Epidermal melanocyte (primary cell): Measurements from ENCODE around the gene LYSMD2.
A peak's percentile ranks its signal among the peaks of the same experiment; 100 is the strongest.

Experiments
- DNase-seq: peaks from one replicate; pipeline ENCODE4 v3.0.0; 2011; ENCODE audit warnings: low spot score; ENCODE audit not compliant: insufficient read length

Gene LYSMD2

GRCh38 chr15:51752888-51753287 lies 15.4 kb upstream of the LYSMD2 start:
- no peak for DNase-seq

GRCh38 chr15:51751697-51752683 lies 14.5 kb upstream of the LYSMD2 start:
- no peak for DNase-seq

GRCh38 chr15:51750792-51751696 lies 13.6 kb upstream of the LYSMD2 start, which contains the start of gene TMOD2:
TSS of gene TMOD2 (plus strand) at chr15:51751597. CDS start at chr15:51766442, 14,845 bp downstream.
- no peak for DNase-seq

- no peak for DNase-seq
Measured at GRCh38 chr15:51750186-51750585, 12.7 kb upstream of the LYSMD2 start.

GRCh38 chr15:51749307-51749706 lies 11.9 kb upstream of the LYSMD2 start:
- DNase-seq: no peak

GRCh38 chr15:51739061-51739712 lies 1.7 kb upstream of the LYSMD2 start:
- DNase-seq: no peak

GRCh38 chr15:51738553-51738952 lies 1.1 kb upstream of the LYSMD2 start:
- DNase-seq: no peak

- DNase-seq: no peak
Measured at GRCh38 chr15:51736751-51737521, 519 bp downstream of the LYSMD2 start.

GRCh38 chr15:51736069-51736468 lies 1.4 kb downstream of the LYSMD2 start:
- DNase-seq: no peak

- DNase-seq: no peak
Measured at GRCh38 chr15:51735228-51736010, 2.0 kb downstream of the LYSMD2 start.

- no peak for DNase-seq
Measured at GRCh38 chr15:51732646-51733045, 4.8 kb downstream of the LYSMD2 start.

- DNase-seq: no peak
Measured at GRCh38 chr15:51731549-51732267, 5.7 kb downstream of the LYSMD2 start.

GRCh38 chr15:51727141-51727897 lies 10.1 kb downstream of the LYSMD2 start:
- DNase-seq: no peak

- peak; percentile 70 for DNase-seq
Measured at GRCh38 chr15:51726302-51727073, 11.0 kb downstream of the LYSMD2 start.

- no peak for DNase-seq
Measured at GRCh38 chr15:51724673-51725072, 12.8 kb downstream of the LYSMD2 start.

GRCh38 chr15:51724199-51724598 lies 13.3 kb downstream of the LYSMD2 start:
- no peak for DNase-seq

- DNase-seq: no peak
Measured at GRCh38 chr15:51721199-51721960, 16.1 kb downstream of the LYSMD2 start.
